Calu3 (cell line): ENCODE data around the gene RANBP1. TPM values are rescaled to one million over a fixed set of nuclear protein-coding genes. Genes with fewer than 3 reads are reported as not detected.

Experiments used
- BruUV-seq: library from RNA; stranded (reverse); fragments of 400-500 nt; replicated peaks from 2 replicates; lab custom pipeline; 2021; lab: Mats Ljungman, UMichigan
- CTCF ChIA-PET: fragments of 300-600 bp; sonication (Branson Sonifier 250); formaldehyde crosslinking; loops from one replicate; lab custom pipeline; 2022; ENCODE audit warnings: antibody characterized with exemption; lab: Charles Lee
- DNase-seq: peaks from one replicate; pipeline ENCODE4 v3.0.0; 2022
- H3K27ac Mint-ChIP-seq: one replicate; pipeline ENCODE4 v1.8.0; 2022; ENCODE audit warnings: mixed read lengths; ENCODE audit not compliant: unreplicated experiment
- H3K27me3 Mint-ChIP-seq: one replicate; pipeline ENCODE4 v1.8.0; 2022; ENCODE audit warnings: mixed read lengths; ENCODE audit not compliant: unreplicated experiment
- H3K36me3 Mint-ChIP-seq: one replicate; pipeline ENCODE4 v1.8.0; 2022; ENCODE audit warnings: mild to moderate bottlenecking, moderate library complexity, mixed read lengths; ENCODE audit not compliant: insufficient read depth, unreplicated experiment
- H3K4me1 Mint-ChIP-seq: one replicate; pipeline ENCODE4 v1.8.0; 2022; ENCODE audit warnings: mild to moderate bottlenecking, low read depth, mixed read lengths; ENCODE audit not compliant: unreplicated experiment
- H3K4me3 Mint-ChIP-seq: one replicate; pipeline ENCODE4 v1.8.0; 2022; ENCODE audit warnings: mild to moderate bottlenecking, low read depth, moderate library complexity, mixed read lengths; ENCODE audit not compliant: unreplicated experiment
- H3K9me3 Mint-ChIP-seq: one replicate; pipeline ENCODE4 v1.8.0; 2022; ENCODE audit warnings: low read depth, mixed read lengths; ENCODE audit not compliant: unreplicated experiment
- CTCF ChIP-seq: fragments of 200-600 bp; IDR thresholded peaks from one replicate; pipeline ENCODE4 v1.8.0; 2022; ENCODE audit warnings: antibody characterized with exemption; ENCODE audit not compliant: unreplicated experiment
- intact Hi-C: fragments of 100-400 bp; cut with micrococcal nuclease; formaldehyde crosslinking; loops from one replicate; pipeline ENCODE4 v1.10.0; 2022; ENCODE audit not compliant: unreplicated experiment
- total RNA-seq: library from RNA; stranded (reverse); gene quantifications from 2 replicates; pipeline ENCODE4 v1.2.3, GENCODE V29; 2022

Gene RANBP1
- total RNA-seq, 1 experiment from 2014 or later, result 208 TPM

DNA sequence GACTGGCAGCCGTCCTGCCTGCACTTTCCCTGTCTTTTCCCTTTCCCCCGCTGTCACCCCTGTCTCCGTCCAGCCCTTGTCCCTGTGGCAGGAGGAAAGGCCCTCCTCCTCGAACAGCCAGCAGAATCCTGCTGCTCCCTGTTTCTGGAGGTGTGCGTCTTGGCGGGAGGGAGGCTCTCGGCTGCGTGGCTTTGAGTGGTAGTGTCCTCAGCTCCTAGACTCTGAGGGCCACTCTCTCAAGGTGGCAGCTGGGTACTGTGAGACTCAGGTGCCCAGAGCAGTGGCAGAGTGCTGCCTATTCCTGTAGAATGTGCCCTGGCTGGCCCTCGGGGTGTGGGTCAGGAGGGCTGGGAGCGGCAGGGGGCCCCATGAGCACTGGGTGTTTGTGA is 9.1 kb upstream of the RANBP1 start:
- intact Hi-C loops, result no loop called here
- Mint-ChIP-seq H3K27ac (peak overlapping the region; percentile 56), H3K4me1 (no peaks in the 10 kb centered on the region), H3K36me3 (peaks cover 64% of the 10 kb centered on the region), H3K9me3 (no peaks in the 10 kb centered on the region), H3K27me3 (no peaks in the 10 kb centered on the region), H3K4me3 (no peak overlapping the region)
- no peak for TF ChIP-seq CTCF
- CTCF ChIA-PET, result interaction anchor here (0.6 kb wide), 1 partner anchor 439 kb away, joined by 4 read pairs; no protein-coding TSS in a partner anchor
- no peak for DNase-seq
- no TSS peak for BruUV-seq

GRCh38 chr22:20107471-20107901 is 8.4 kb upstream of the RANBP1 start:
- DNase-seq, result no peak
- Mint-ChIP-seq H3K27ac (peak overlapping the region; percentile 56), H3K36me3 (peaks cover 65% of the 10 kb centered on the region), H3K9me3 (no peaks in the 10 kb centered on the region), H3K27me3 (no peaks in the 10 kb centered on the region), H3K4me1 (no peaks in the 10 kb centered on the region), H3K4me3 (no peak overlapping the region)
- intact Hi-C loops, result no loop called here
- TF ChIP-seq CTCF, result no peak
- BruUV-seq, result no TSS peak
- CTCF ChIA-PET, result no interaction called here

DNA sequence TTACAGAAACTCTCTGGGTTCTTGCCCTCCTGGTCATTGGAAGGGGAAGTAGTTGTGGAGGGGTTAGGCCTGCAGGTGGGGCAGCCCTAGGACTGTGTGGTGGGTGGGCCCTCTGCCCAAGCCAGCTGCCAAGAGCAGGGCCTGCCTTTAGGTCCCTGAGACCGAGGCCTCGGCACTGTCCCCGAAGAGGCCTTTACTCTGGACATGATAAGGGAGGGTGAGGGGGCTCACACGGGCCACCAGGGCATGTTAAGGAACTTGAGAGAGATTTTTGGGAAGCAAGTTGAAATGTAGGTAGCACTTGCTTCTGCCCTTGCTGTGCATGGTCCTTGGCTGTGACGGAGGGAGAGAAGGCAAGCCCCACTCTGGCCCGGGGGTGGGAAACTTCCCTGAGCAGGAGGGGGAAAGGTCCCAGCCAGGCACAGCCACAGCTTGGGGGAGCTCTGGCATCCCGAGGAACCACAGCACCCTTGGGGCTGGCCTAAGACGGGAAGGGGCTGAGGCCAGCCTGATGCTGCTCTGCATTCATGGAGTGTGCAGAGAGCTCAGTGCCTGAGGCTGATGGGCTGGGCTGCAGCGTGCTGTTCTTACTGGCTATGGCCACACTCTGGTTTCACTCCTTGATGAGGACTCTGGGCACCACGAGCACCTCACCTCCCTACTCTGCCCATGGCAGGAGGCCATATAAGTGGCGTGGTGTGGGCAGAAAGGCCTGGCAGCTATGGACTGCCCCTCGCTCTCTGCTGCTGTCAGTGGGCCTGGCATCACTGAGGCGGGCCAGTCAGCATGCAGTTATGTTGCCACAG is 7.8 kb upstream of the RANBP1 start:
- Mint-ChIP-seq H3K4me1 (no peaks in the 10 kb centered on the region), H3K27me3 (no peaks in the 10 kb centered on the region), H3K4me3 (peak overlapping the region; percentile 29), H3K36me3 (peaks cover 65% of the 10 kb centered on the region), H3K27ac (peak overlapping the region; percentile 56), H3K9me3 (no peaks in the 10 kb centered on the region)
- BruUV-seq, result no TSS peak
- DNase-seq, result no peak
- no peak for TF ChIP-seq CTCF
- CTCF ChIA-PET, result interaction anchor here (1.0 kb wide), 1 partner anchor 9 kb away, joined by 3 read pairs; the partner anchor contains the start of gene TRMT2A
- intact Hi-C loops, result no loop called here

DNA sequence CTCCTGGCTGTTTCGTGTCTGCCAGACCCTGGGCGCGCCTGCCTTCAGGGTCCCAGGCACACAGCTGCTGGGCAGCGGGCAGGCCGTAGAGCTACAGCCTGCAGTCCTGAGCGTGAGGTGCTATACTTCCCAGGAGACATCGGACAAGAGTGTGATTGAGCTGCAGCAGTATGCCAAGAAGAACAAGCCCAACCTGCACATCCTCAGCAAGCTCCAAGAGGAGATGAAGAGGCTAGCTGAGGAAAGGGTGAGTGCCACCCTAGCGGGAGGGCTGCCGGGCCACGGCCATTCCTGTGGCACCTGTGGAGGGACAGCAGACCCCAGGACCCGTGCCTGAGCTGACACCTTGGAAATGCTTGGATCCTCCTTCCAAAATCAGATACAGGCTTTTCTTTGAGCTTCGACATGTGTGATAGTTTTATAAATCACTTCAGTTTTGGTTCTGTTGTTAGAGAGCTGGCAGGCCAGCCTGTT is 7.1 kb upstream of the RANBP1 start:
- TF ChIP-seq CTCF, result no peak
- Mint-ChIP-seq H3K4me3 (peak overlapping the region; percentile 29), H3K36me3 (peaks cover 62% of the 10 kb centered on the region), H3K27me3 (no peaks in the 10 kb centered on the region), H3K4me1 (no peaks in the 10 kb centered on the region), H3K9me3 (no peaks in the 10 kb centered on the region), H3K27ac (no peak overlapping the region)
- intact Hi-C loops, result no loop called here
- CTCF ChIA-PET, result interaction anchor here (1.0 kb wide), 1 partner anchor 8 kb away, joined by 3 read pairs; the partner anchor contains the start of gene TRMT2A
- BruUV-seq, result no TSS peak
- DNase-seq, result no peak
